Mesothelial cell of epicardium (in vitro differentiated cells): Measurements from ENCODE around the gene GALNT10. TPM values are rescaled to one million over a fixed set of nuclear protein-coding genes. Genes with fewer than 3 reads are reported as not detected.

Source experiments
- DNase-seq, 2 experiments: peaks; one replicate each; pipeline ENCODE4 v3.0.0; 2021; ENCODE audit warnings: low spot score in 2 of 2; ENCODE audit not compliant: unreplicated experiment in 2 of 2
- H3K27ac Mint-ChIP-seq: 2 replicates; pipeline ENCODE4 v1.8.0; 2021; ENCODE audit warnings: mixed read lengths
- H3K27me3 Mint-ChIP-seq: 2 replicates; pipeline ENCODE4 v1.8.0; 2021; ENCODE audit warnings: low read depth, mixed read lengths
- H3K36me3 Mint-ChIP-seq: 2 replicates; pipeline ENCODE4 v1.8.0; 2021; ENCODE audit warnings: mixed read lengths
- H3K4me1 Mint-ChIP-seq: 2 replicates; pipeline ENCODE4 v1.8.0; 2021; ENCODE audit warnings: mixed read lengths
- H3K4me3 Mint-ChIP-seq: 2 replicates; pipeline ENCODE4 v1.8.0; 2021; ENCODE audit warnings: mild to moderate bottlenecking, moderate library complexity, mixed read lengths
- H3K9me3 Mint-ChIP-seq: 2 replicates; pipeline ENCODE4 v1.8.0; 2021; ENCODE audit warnings: mixed read lengths
- total RNA-seq: library from RNA; stranded (reverse); gene quantifications from 3 replicates; pipeline ENCODE4 v1.2.1, GENCODE V29; 2021
- TF ChIP-seq, protein P1 (sequence below): fragments of 200-600 bp; sonication (generic); IDR thresholded peaks from one replicate; pipeline ENCODE4 v1.5.0; 2021; ENCODE audit warnings: antibody characterized with exemption; ENCODE audit not compliant: unreplicated experiment

GALNT10 gene
- total RNA-seq, 1 donor from 2014 or later: 13.9 TPM

DNA sequence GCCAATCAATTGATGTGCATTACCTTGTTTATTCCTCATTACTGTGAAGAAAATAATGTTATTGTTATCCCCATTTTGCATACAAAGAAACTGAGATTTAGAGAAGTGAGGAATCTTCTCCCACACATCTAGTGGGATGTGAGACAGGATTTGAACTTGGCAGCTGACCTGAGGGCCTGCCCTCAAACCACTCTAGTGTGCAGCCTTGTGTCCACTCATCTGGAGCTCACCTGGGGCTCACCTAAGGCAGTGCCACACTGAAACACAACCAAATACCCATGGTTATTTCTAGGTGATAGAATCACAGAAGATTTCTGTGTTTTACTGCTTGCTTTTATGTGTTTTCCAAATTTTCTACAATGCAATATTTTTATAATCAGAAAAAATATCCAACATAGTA is 160.6 kb downstream of the GALNT10 start:
- H3K27me3 Mint-ChIP-seq: peaks cover 7% of the 10 kb centered on the region
- H3K36me3 Mint-ChIP-seq: no peaks in the 10 kb centered on the region
- TF ChIP-seq, protein P1, sequence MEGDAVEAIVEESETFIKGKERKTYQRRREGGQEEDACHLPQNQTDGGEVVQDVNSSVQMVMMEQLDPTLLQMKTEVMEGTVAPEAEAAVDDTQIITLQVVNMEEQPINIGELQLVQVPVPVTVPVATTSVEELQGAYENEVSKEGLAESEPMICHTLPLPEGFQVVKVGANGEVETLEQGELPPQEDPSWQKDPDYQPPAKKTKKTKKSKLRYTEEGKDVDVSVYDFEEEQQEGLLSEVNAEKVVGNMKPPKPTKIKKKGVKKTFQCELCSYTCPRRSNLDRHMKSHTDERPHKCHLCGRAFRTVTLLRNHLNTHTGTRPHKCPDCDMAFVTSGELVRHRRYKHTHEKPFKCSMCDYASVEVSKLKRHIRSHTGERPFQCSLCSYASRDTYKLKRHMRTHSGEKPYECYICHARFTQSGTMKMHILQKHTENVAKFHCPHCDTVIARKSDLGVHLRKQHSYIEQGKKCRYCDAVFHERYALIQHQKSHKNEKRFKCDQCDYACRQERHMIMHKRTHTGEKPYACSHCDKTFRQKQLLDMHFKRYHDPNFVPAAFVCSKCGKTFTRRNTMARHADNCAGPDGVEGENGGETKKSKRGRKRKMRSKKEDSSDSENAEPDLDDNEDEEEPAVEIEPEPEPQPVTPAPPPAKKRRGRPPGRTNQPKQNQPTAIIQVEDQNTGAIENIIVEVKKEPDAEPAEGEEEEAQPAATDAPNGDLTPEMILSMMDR: no peak
- H3K4me1 Mint-ChIP-seq: peaks cover 16% of the 10 kb centered on the region
- no peak for DNase-seq
- H3K9me3 Mint-ChIP-seq: no peaks in the 10 kb centered on the region
- no peak overlapping the region for H3K4me3 Mint-ChIP-seq
- no peak overlapping the region for H3K27ac Mint-ChIP-seq

DNA sequence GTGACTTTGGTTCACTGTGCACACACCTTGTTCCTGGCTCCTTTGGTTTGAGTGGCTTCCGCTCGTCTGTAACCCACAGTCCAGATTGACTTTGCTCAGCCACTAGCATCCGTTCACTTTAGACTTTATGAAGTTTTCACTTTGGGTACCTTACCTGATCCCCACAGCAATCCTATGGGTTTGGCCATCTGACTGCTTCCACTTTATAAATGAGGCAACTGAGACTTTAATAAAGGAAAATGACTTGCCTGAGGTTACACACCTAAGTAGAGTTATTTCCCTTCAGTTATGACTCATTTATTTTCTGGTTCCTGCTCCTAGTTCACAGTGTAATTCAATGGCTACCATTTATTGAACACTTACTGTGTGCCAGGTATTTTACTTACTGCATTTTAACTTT is 161.0 kb downstream of the GALNT10 start:
- H3K9me3 Mint-ChIP-seq: no peaks in the 10 kb centered on the region
- peaks cover 17% of the 10 kb centered on the region for H3K4me1 Mint-ChIP-seq
- H3K27ac Mint-ChIP-seq: no peak overlapping the region
- H3K36me3 Mint-ChIP-seq: no peaks in the 10 kb centered on the region
- TF ChIP-seq, protein P1: no peak
- peaks cover 8% of the 10 kb centered on the region for H3K27me3 Mint-ChIP-seq
- no peak for DNase-seq
- H3K4me3 Mint-ChIP-seq: no peak overlapping the region

DNA sequence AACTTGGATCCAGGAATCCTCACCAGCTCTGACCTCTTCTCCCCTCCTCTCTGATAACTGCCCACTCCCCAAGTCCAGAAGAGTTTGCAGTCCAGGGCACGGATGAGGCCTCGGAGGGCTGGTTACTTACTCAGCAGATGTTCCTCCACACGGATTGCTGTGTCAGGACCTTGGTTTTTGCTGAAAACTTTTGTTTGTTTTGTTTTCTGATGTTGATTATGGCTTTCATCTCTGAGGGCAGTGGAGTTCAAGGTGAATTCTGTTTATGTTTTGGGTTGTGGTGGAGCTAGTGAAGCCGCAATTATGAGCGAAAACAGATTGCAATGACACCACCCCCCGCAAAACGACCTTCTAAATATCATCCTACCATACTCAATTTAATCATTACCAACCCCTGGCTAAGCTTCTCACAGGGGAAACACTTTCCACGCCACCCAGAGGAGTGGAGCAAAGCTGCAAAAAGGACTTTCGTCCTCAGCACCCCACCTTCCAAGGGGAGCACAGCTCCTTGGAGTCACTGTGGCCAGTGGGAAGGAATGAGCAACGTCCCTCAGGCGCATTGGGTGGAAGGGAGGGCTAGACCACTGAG is 162.5 kb downstream of the GALNT10 start:
- Mint-ChIP-seq H3K27ac (no peak overlapping the region), H3K9me3 (no peaks in the 10 kb centered on the region), H3K27me3 (peaks cover 11% of the 10 kb centered on the region), H3K36me3 (no peaks in the 10 kb centered on the region), H3K4me3 (no peak overlapping the region), H3K4me1 (peaks cover 24% of the 10 kb centered on the region)
- TF ChIP-seq, protein P1: no peak
- no peak for DNase-seq

DNA sequence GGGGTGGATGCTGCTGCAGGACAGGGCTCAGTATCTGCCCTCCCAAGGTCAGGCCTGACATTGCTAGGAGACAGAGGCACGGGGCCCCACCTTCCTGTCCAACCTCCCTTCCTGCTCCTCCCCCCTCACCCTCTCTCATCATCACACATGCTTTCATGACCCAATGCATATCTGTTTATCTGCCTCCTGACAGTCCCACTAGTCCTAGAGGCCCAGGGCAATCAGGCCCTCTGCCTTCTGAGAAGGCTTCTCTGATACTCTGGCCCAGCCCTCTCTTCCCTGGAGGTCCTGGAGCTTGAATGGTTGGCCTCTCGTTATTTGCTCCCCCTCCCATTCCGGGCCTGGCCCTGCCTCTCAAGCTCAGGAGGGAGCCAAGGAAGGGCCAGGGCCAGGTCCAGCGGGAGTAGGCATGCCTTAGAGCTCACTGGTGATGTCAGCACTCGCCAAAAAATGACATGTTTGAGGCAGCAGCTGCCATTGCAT is 164.6 kb downstream of the GALNT10 start:
- H3K9me3 Mint-ChIP-seq: no peaks in the 10 kb centered on the region
- DNase-seq: no peak
- peaks cover 11% of the 10 kb centered on the region for H3K27me3 Mint-ChIP-seq
- peaks cover 35% of the 10 kb centered on the region for H3K4me1 Mint-ChIP-seq
- no peak overlapping the region for H3K27ac Mint-ChIP-seq
- H3K4me3 Mint-ChIP-seq: no peak overlapping the region
- TF ChIP-seq, protein P1: no peak
- no peaks in the 10 kb centered on the region for H3K36me3 Mint-ChIP-seq

DNA sequence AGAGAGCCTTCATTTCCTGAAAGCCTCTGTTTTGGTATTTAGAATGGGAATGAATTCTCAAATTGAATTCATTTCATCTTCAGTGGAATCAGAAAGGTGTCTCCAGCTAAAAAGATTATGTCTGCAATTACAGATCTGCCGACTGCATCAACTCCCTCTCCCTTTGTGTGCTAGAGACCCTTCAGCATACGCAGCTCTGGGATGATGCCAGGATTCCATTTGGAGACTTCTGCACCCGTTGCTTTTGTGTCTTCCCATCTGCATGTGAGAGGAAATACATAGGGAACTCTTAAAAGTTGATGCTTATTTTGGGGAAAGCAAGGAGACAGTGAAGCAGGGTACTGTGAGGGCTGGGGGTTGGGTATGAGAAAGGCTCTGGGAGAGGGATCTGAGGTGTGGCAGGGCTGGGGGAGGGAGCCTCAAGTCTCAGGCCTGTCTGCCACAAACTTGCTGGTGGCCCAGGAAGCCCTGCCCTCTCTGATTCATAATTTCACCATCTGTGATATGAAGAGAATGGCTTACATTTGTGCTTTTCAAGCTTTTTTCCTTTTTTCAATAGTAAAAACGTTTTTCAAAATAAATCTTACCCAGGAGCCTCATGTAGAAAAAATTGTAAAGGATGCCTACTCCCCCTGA is 165.6 kb downstream of the GALNT10 start:
- H3K4me1 Mint-ChIP-seq: peaks cover 35% of the 10 kb centered on the region
- TF ChIP-seq, protein P1: no peak
- peaks cover 13% of the 10 kb centered on the region for H3K27me3 Mint-ChIP-seq
- no peak for DNase-seq
- no peaks in the 10 kb centered on the region for H3K36me3 Mint-ChIP-seq
- no peak overlapping the region for H3K4me3 Mint-ChIP-seq
- no peak overlapping the region for H3K27ac Mint-ChIP-seq
- no peaks in the 10 kb centered on the region for H3K9me3 Mint-ChIP-seq
